ENCODE data around the gene RBFOX2. TPM values are rescaled to one million over a fixed set of nuclear protein-coding genes. Genes with fewer than 3 reads are reported as not detected.

RBFOX2 gene
- total RNA-seq, 1 donor: 187 TPM

DNA sequence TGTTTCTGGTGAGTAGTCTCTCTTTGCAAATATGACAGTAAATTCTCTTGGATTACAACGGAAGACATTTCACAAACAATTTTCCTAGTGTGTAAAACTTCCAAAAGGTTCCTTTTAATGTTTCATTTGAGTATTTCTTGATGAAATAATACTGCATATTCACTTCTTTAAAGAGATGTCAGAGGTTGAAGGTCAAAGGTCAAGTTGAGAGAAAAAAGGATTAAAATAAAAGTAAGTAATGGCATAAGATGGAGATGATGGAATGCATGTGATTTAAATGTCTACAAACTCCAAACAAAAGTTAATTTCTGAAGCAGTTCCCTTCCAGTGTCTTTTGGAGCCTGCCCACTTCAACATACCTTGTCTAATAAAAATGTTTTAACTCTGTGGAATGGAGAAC lies 270.2 kb downstream of the RBFOX2 start:
- DNase-seq (ENCODE audit: low read depth): no peak
- TF ChIP-seq, protein P1, sequence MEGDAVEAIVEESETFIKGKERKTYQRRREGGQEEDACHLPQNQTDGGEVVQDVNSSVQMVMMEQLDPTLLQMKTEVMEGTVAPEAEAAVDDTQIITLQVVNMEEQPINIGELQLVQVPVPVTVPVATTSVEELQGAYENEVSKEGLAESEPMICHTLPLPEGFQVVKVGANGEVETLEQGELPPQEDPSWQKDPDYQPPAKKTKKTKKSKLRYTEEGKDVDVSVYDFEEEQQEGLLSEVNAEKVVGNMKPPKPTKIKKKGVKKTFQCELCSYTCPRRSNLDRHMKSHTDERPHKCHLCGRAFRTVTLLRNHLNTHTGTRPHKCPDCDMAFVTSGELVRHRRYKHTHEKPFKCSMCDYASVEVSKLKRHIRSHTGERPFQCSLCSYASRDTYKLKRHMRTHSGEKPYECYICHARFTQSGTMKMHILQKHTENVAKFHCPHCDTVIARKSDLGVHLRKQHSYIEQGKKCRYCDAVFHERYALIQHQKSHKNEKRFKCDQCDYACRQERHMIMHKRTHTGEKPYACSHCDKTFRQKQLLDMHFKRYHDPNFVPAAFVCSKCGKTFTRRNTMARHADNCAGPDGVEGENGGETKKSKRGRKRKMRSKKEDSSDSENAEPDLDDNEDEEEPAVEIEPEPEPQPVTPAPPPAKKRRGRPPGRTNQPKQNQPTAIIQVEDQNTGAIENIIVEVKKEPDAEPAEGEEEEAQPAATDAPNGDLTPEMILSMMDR (IDR thresholded peaks at IDR 0.05; ENCODE audit: insufficient read depth, low read length): no peak
- H3K4me3 ChIP-seq (ENCODE audit: low read depth, low read length): no peak overlapping the region

DNA sequence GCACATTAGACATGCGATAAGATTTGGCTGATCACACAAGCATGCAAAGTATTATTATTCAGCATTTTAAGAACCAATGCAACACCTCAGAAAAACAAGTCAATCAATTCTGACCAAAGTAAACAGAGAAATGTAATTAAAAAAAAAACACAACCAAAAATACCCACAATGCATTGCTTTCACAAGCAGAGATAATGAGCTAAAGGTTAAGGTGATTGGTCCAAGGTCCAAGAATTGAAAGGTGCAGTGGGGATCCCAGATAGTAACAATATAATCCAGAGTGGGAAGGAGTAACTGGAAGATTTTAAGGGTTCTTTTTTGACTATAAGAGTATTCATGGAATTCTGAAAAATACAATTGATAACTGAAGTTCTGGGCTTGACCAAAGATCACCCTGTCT lies 271.9 kb downstream of the RBFOX2 start:
- no peak for DNase-seq (ENCODE audit: low read depth)
- TF ChIP-seq, protein P1 (IDR thresholded peaks at IDR 0.05; ENCODE audit: insufficient read depth, low read length): no peak
- H3K4me3 ChIP-seq (ENCODE audit: low read depth, low read length): no peak overlapping the region

DNA sequence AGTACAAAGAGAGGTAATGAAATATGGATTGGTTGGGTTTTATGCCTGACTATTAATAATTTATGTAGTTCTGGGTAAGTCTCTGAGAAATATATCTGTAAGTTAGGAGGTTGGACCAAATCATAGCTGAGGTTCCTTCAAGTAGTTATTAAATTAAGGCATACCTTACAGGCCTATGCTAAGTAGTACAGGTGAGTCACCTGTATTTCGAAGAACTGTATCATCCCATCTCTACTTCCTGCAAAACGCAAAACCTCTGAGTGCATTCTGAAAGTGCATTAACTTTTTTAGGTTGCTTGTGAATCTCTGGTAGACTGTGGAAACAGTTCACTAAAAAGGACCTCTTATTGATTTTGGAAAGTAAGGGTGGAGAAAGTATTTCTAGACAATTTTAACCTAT lies 273.9 kb downstream of the RBFOX2 start:
- TF ChIP-seq, protein P1 (IDR thresholded peaks at IDR 0.05; ENCODE audit: insufficient read depth, low read length): no peak
- DNase-seq (ENCODE audit: low read depth): no peak

DNA sequence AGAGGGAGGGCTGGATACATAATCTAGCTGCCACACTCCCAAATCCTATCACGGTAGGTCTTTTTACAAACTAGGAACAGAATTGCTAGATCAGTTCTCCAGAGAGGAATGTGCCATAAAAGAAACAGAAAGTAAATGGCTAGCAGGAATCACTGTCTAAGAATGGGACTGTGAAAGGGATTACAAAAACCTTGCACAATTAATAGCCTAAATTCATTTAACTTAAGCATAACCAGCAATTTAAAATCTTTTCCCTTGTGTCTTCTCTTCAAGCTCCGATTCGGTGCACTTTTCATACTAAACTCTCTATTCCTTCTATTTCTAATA lies 275.8 kb downstream of the RBFOX2 start:
- TF ChIP-seq, protein P1 (IDR thresholded peaks at IDR 0.05; ENCODE audit: insufficient read depth, low read length): no peak
- DNase-seq (ENCODE audit: low read depth): no peak
- no peak overlapping the region for H3K4me3 ChIP-seq (ENCODE audit: low read depth, low read length)

More for the DNA sequence above, 273.9 kb downstream of the RBFOX2 start:
- no peak overlapping the region for H3K4me3 ChIP-seq (ENCODE audit: low read depth, low read length)

DNA sequence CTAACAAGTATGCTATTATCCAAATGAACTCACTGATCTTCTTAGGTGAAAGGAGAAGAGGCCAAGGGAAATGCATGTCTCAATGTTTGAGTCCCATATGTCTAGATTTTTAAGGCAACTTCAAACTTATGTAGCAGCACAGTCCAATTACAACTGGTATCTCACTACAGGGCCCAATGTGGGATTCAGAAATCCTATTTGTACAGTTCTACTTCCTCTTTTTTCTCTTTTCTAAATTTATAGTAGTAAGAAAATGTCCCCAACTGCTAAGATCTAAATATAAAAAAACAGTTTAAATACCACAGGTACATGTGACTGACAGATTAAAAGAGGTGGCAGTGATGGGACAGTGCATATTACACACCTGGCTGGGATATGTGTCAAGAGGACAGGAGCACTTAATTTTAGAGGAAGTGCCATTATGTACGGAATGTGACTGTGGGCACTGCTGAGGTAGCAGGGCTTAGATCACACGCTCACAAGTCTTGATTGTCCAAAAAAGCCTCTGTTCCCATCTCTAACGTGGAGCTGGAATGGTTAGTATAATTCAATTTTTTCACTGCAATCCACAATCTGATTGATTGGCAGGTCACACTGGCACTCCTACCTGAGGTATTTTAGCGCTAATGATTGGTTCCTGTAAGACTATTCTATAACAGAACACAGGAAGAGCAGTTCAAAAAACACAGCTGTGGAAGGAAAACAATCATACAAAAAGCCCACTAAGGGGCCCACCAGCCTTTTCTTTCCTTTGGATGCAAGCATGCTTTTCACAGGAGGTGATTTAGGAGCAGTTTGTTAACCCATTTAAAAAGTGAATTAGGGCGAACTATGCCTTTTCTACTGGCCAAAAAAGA lies 276.4 kb downstream of the RBFOX2 start:
- no peak for DNase-seq (ENCODE audit: low read depth)
- TF ChIP-seq, protein P1 (IDR thresholded peaks at IDR 0.05; ENCODE audit: insufficient read depth, low read length): no peak
- no peak overlapping the region for H3K4me3 ChIP-seq (ENCODE audit: low read depth, low read length)

DNA sequence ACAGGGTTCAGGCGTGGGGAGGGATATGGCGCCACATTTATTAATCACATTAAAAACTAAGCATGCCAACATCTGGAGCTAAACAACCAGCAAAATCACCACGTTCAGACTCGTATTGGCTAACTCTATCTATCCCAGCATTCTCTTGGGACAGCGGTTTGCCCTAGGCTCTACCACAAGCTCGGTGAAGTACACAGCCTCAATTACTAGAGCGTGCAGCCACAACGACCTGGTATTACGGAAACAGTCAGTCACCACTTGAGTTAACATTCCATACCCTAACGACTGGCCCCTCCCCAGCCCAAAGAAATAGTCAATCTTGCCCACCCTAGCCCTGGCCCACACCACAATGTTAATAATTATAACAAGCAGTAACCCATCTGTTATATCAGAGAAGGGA lies 278.8 kb downstream of the RBFOX2 start:
- TF ChIP-seq, protein P1 (IDR thresholded peaks at IDR 0.05; ENCODE audit: insufficient read depth, low read length): no peak
- DNase-seq (ENCODE audit: low read depth): no peak
- no peak overlapping the region for H3K4me3 ChIP-seq (ENCODE audit: low read depth, low read length)
